Measurements from ENCODE around the gene SH3BGRL3. TPM values are rescaled to one million over a fixed set of nuclear protein-coding genes. Genes with fewer than 3 reads are reported as not detected.

SH3BGRL3 gene
- total RNA-seq, 2 experiments from 2014 or later = 309 to 316 TPM

DNA sequence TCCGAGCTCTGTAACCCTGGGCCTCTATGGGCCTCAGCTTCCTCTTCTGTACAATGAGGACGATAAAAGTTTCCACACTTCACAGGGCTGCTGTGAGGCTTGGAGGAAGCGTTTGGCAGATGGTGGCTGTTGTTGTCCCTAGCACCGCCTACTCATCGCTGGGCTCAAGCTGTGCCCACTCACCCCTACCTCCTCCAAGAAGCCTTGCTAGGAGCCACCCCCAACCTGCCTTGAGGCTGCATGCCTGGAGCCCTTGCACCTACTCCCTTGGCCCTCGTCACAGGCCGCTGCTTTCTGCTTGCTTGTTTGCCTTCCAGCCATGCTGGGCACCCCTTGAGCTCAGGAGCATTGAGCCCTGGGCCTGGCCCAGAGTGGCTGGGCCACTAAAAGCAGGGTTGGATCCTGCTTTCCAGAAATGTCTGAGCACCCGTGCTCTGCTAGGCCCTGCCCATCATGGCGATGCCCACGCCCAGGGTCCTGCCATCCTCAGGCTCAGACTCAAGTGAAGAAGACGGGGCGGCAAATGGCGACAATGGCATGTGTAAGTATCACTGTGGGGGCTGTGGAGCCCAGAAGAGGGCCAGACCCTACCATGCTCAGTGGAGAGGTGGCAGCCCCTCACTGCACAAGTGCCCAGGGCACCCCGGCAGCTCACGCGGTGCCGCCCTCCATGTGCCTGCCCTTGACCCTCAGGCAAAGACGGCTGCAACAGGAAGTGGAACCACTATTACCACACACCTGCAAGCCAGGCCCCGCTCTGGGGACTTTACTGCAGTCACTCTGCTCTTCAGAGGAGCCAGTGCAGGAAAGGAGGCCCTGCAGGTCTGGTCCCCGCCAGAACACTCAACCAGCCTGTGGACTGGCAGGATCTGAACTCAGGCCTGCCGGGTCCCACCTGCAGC lies 9.5 kb downstream of the SH3BGRL3 start:
- POLR2A ChIA-PET = interaction anchor here (0.6 to 19.5 kb wide), 9 partner anchors 10 to 149 kb away, joined by 3 to 284 read pairs (median 6); partner anchors contain the start of genes CD52, CEP85, SH3BGRL3 and UBXN11
- peak overlapping the region; percentile 57 for H3K4me3 Mint-ChIP-seq
- intact Hi-C loops (cut with micrococcal nuclease) = loop anchor here (2.0 kb wide), 1 partner anchor 31 kb away; no protein-coding TSS in a partner anchor

DNA sequence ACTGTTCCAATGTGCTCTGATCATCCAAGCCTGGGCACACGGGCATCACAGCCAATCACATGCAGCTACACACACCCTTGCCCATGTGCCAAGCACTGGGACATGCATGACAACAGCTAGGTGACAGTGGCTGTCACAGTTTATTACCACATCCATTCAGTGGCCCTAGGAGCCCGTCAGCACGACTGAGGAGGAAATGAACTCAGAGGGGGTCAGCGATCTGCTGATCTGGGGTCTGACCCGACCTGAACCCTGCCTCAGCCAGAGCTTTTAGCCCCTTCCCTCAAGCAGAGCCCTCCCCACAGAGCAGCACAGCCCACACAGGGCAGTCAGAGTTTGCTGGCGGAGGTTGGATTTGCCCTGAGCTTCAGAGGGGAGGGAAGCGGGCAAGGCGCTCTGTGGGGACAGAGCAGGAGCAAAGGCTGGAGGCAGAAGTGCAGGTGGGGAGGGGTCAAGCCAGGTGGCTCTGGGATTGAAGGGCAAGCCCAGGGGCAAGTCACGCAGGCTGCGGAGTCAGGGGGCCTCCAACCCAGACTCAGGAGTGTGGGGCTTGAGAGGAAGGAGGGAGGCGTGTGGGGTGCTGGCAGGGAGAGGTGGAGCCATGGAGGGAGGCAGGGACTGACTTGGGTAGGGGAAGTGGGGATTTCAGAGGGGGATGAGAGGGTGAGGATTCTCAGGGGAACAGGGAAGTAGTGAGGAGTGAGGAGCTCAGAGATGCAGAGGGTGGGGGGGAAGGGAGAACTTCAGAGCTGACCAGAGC lies 10.4 kb downstream of the SH3BGRL3 start:
- H3K4me3 Mint-ChIP-seq = peak overlapping the region; percentile 57

More for the DNA sequence above, 9.5 kb downstream of the SH3BGRL3 start:
- DNase-seq (peak; percentile 80), ATAC-seq (peak; percentile 22)
- Mint-ChIP-seq H3K36me3 (ENCODE audit: low read depth) (peaks cover 29% of the 10 kb centered on the region), H3K27ac (peak overlapping the region; percentile 98), H3K4me1 (ENCODE audit: low read depth) (peaks cover 78% of the 10 kb centered on the region), H3K9me3 (no peaks in the 10 kb centered on the region), H3K27me3 (no peaks in the 10 kb centered on the region)
- TF ChIP-seq, protein P1, sequence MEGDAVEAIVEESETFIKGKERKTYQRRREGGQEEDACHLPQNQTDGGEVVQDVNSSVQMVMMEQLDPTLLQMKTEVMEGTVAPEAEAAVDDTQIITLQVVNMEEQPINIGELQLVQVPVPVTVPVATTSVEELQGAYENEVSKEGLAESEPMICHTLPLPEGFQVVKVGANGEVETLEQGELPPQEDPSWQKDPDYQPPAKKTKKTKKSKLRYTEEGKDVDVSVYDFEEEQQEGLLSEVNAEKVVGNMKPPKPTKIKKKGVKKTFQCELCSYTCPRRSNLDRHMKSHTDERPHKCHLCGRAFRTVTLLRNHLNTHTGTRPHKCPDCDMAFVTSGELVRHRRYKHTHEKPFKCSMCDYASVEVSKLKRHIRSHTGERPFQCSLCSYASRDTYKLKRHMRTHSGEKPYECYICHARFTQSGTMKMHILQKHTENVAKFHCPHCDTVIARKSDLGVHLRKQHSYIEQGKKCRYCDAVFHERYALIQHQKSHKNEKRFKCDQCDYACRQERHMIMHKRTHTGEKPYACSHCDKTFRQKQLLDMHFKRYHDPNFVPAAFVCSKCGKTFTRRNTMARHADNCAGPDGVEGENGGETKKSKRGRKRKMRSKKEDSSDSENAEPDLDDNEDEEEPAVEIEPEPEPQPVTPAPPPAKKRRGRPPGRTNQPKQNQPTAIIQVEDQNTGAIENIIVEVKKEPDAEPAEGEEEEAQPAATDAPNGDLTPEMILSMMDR (IDR thresholded peaks at IDR 0.05) = no peak
- CTCF ChIA-PET = interaction anchor here (0.7 to 10.4 kb wide), 17 partner anchors 10 to 143 kb away, joined by 3 to 227 read pairs (median 6); partner anchors contain the start of genes CD52, CEP85, DHDDS and SH3BGRL3

DNA sequence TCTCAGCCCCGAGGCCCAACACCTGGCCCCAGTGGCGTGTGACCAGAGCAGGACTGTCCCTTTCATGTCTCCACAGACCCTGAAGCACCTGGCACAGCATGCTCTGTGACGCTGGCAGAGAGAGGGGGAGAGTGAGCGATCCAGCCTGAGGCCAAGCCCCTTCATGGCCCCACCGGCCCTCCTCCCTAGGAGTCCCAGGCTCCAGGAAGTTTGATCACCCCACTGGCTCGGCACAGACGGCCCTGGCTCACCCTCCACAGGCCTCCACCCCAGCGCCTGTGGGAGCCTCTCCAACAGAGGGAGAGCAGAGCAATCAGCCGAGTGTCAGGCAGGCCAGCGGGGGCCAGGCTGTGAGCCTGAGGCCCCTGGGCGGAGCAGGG lies 11.0 kb downstream of the SH3BGRL3 start:
- Mint-ChIP-seq H3K4me1 (ENCODE audit: low read depth) (peaks cover 64% of the 10 kb centered on the region), H3K4me3 (no peak overlapping the region), H3K27ac (peak overlapping the region; percentile 98), H3K36me3 (ENCODE audit: low read depth) (peaks cover 16% of the 10 kb centered on the region), H3K9me3 (no peaks in the 10 kb centered on the region), H3K27me3 (no peaks in the 10 kb centered on the region)
- ATAC-seq (no peak), DNase-seq (no peak)
- ChIA-PET CTCF (interaction anchor here (1.2 to 10.4 kb wide), 8 partner anchors 15 to 126 kb away, joined by 3 to 227 read pairs (median 8); partner anchors contain the start of genes CD52, CEP85, UBXN11 and ZNF593), POLR2A (interaction anchor here (0.7 to 19.5 kb wide), 5 partner anchors 8 to 27 kb away, joined by 3 to 284 read pairs (median 44); partner anchors contain the start of genes CD52, SH3BGRL3 and UBXN11)
- TF ChIP-seq, protein P1 (IDR thresholded peaks at IDR 0.05) = no peak
- intact Hi-C loops (cut with micrococcal nuclease) = no loop called here

More for the DNA sequence above, 10.4 kb downstream of the SH3BGRL3 start:
- POLR2A ChIA-PET = interaction anchor here (0.6 to 19.5 kb wide), 8 partner anchors 9 to 150 kb away, joined by 3 to 284 read pairs (median 25); partner anchors contain the start of genes CD52, CEP85, SH3BGRL3 and UBXN11
- Mint-ChIP-seq H3K27me3 (no peaks in the 10 kb centered on the region), H3K9me3 (no peaks in the 10 kb centered on the region), H3K27ac (peak overlapping the region; percentile 98), H3K36me3 (ENCODE audit: low read depth) (peaks cover 21% of the 10 kb centered on the region), H3K4me1 (ENCODE audit: low read depth) (peaks cover 69% of the 10 kb centered on the region)
- intact Hi-C loops (cut with micrococcal nuclease) = no loop called here
- CTCF ChIA-PET = interaction anchor here (1.2 to 10.4 kb wide), 9 partner anchors 14 to 127 kb away, joined by 3 to 227 read pairs (median 6); partner anchors contain the start of genes CD52, CEP85, UBXN11 and ZNF593
- TF ChIP-seq, protein P1 (IDR thresholded peaks at IDR 0.05) = no peak
- ATAC-seq (peak; percentile 12), DNase-seq (peak; percentile 65)

DNA sequence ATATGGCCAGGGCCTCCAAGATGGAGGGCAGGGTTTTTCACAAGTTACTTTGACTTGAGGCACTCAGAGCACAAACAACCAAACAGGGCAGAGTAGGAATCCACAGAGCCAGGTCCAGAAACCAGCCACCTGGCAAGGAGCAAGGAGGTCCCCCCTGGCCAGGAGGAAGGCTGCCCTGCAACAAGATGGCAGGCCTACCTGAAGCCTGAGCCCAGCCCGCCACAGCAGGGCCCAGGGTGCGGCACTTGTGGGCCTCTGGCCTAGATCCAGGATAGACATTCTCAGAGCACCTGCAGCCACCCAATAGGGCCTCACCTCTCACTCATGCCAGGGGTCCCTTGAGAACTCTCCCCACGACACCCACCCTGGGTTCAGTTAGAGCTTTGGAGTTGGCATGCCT lies 11.5 kb downstream of the SH3BGRL3 start:
- Mint-ChIP-seq H3K4me3 (no peak overlapping the region), H3K9me3 (no peaks in the 10 kb centered on the region), H3K27ac (peak overlapping the region; percentile 98), H3K36me3 (ENCODE audit: low read depth) (peaks cover 13% of the 10 kb centered on the region), H3K27me3 (no peaks in the 10 kb centered on the region), H3K4me1 (ENCODE audit: low read depth) (peaks cover 58% of the 10 kb centered on the region)
- ATAC-seq (no peak), DNase-seq (no peak)
- intact Hi-C loops (cut with micrococcal nuclease) = no loop called here
- TF ChIP-seq, protein P1 (IDR thresholded peaks at IDR 0.05) = no peak
- POLR2A ChIA-PET = interaction anchor here (0.7 to 19.5 kb wide), 5 partner anchors 8 to 27 kb away, joined by 3 to 284 read pairs (median 5); partner anchors contain the start of genes CD52, SH3BGRL3 and UBXN11
- CTCF ChIA-PET = interaction anchor here (1.2 to 10.4 kb wide), 4 partner anchors 16 to 126 kb away, joined by 3 to 227 read pairs (median 7); partner anchors contain the start of genes CD52 and UBXN11
